ENCODE results near the gene UBC.
"Not testable (repeated sequence)": the region's sequence is repeated elsewhere in the genome, so short reads cannot be mapped to it uniquely, and the experiment has no call there.

UBC gene

DNA sequence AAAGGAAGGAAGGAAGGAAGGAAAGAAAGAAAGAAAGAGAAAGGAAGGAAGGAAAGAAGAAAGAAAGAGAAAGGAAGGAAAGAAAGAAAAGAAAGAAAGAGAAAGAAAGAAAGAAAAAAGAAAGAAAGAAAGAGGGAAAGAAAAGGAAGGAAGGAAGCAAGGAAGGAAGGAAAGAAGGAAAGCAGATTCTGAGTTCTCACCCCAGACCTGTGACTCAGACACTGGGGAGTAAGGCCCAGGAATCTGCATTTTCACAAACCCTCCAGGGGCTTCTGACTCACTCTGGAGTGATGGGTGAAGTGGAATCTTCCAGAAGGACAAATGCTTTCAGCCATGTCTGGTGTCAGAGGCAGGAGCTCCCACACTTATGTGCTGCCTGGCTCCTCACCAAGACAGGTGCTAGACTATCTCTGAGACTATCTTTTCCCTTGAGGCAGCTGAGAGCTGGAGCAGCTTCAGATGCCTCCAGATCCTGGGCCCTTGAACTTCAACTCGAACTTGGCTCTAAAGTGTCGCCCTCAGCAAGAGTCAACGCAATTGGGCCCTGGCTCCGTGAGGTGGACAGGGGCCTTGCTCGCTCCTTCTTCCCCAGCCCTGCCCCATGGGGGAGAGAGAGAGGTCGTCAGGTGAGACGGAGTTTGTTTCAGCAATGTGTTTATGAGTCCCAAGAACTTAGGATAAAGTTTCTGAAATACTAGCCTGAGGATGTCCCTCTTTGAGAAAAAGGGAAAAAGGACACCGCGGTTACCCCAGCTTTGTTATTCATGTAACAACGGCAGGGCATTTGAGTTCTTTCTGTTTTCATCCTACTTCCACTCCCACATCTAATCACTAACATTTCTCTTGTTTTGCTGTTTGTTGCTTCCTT, 31.0 kb downstream of the UBC start:
- no peak for DNase-seq

DNA sequence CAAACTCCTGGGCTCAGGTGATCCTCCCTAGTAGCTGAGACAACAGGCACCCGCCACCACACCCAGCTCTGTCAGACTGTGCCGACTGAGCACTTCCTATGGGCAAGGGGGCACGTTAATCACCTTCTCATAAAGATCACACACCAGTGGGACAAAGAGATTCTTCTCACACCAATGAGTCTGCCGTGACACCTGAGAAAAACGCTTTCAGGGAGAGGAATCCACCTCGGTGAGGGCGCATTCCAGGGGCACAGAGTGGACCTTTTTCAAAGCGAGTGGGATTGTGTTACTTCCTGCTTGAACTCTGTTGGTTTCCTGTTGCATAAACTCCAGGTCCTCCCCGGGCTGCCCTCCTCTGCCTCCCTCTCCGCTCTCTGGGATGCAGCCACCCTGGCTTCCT, 33.3 kb downstream of the UBC start:
- DNase-seq: no peak

DNA sequence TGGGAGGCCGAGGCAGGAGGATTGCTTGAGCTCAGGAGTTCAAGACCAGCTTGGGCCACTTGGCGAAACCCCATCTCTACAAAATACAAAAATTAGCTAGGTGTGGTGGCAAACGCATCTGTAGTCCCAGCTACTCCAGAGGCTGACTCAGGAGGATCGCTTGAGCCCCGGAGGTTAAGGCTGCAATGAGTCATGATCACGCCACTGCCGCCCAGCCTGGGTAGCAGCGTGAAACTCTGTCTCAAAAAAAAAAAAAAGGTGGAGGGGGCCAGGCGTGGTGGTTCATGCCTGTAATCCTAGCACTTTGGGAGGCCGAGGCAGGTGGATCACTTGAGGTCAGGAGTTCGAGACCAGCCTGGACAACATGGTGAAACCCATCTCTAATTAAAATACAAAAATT, 34.1 kb downstream of the UBC start:
- DNase-seq: not testable (repeated sequence)

DNA sequence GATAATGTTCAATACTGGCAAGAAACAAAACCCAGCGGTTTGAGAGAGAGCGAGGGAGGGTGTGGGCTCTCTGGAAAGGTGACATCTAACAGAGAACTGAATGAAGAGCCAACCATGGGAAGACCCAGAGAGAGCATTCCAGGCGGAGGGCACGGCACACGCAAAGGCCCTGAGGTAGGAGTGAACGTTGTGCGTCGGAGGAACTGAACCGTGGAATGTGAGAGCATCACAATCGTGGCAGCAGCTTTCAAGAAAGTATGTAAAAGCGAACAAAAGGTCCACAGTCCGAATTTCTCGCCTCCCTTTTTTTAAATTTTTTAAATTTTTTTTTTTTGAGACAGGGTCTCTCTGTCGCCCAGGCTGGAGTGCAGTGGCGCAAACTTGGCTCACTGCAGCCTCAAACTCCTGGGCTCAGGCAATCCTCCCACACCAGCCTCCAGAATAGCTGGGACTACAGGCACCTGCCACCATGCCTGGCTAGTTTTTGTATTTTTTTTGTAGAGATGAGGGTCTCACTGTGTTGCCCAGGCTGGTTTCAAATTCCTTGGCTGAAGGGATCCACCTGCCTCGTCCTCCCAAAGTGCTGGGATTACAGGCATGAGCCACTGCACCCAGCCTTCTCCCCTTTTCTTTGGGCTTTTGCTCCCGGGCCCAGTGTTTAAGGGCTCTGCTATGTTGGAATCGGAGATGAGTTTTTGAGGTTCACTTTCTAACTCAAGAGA, 35.5 kb downstream of the UBC start:
- no peak for DNase-seq

DNA sequence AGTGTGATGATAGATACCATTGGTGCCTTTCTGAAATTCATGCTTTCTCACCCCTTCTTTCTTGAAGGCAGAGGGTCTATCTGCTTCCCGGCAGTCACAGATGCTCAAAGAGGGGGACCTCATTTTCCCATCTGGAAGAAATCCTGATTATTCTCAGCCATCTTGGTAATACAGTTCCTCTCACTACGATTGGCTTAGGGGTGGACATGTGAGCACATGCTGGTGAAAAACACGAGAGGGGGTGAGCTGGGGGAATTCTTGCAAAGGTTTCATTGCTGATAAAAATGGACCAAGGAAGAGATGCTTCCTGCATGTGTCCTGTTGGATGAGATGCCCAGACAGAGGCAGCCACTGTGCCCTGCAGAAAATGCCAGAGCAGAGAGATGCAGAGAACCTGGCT, 37.0 kb downstream of the UBC start:
- no peak for DNase-seq

DNA sequence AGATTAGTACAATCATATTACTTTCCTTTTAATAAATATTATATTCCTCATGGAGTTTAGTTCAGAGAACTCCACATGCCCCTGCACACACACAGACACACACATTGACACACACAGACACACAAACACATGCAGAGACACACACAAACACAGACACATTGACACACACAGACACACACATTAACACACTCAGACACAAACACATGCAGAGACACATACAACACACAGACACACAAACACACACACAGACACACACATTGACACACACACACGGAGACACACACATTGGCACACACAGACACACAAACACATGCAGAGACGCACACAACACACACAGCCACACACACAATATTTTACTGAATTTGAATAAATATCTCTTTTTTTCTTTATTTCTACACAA, 38.3 kb downstream of the UBC start:
- DNase-seq: no peak

DNA sequence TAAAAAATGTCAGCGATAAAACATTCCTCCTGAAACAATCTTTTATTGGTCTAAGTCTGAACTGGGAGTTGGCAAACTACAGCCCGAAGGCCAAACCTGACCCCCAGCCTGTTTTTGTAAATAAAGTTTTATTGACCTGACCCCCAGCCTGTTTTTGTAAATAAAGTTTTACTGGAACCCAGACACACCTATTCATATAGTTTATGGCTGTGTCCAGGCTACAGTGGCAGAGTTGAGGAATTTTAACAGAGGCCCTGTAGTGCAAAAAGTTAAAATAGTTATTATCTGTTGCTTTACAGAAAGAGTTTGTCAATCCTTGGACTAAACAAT, 38.7 kb downstream of the UBC start:
- DNase-seq: no peak

DNA sequence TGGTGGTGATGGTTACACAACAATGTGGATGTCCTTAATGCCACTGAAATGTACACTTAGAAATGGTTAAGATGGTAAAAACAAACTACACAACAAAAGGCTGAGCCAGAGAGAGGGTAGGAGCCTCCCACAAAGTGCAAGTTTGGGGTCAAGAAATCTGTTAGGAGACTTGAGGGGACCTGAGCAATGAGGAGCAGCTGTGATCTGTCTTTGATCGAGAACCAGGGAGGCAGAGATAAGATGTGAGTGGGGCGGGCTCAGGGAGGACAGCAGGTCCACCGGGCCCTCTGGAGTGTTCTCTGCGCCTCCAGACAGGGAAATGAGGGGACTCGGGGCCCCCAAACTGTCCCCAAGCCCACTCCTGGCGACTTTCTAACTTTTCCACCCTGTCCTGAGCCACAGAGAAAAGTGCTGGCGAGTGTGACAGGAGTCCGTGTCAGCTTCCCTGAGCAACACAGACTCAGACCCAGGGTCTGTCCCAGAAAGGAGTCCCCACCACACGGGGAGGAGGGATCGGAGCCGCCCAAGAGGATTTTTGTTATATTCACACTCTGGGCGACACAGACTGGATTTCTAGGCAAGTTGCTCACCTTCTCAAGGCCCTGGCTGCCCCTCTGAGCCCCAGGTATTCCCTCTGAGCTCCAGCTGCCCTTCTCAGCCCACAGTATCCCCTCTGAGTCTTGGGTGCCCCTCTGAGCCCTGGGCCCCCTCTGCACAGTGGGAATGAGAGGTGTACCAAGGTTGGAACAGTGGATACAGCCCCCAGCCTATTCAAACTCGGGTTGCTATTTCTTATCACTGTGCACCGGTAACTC, 39.3 kb downstream of the UBC start:
- DNase-seq: no peak

DNA sequence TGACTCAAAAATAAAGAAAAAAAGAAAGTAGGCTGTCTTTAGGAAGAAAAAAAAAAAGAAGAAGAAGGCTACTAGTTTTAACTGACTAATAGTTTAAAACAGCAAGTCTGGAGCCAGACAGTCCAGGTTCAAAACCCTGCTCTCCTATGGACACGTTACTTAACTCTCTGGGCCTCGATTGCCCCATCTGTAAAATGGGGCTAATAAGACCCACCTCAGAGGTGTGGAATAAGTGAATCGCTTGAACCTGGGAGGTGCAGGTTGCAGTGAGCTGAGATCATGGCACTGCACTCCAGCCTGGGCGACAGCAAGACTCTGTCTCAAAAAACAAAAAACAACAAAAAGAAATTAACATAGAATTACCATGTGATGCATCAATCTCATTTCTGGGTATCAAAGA, 40.3 kb downstream of the UBC start:
- DNase-seq: no peak

DNA sequence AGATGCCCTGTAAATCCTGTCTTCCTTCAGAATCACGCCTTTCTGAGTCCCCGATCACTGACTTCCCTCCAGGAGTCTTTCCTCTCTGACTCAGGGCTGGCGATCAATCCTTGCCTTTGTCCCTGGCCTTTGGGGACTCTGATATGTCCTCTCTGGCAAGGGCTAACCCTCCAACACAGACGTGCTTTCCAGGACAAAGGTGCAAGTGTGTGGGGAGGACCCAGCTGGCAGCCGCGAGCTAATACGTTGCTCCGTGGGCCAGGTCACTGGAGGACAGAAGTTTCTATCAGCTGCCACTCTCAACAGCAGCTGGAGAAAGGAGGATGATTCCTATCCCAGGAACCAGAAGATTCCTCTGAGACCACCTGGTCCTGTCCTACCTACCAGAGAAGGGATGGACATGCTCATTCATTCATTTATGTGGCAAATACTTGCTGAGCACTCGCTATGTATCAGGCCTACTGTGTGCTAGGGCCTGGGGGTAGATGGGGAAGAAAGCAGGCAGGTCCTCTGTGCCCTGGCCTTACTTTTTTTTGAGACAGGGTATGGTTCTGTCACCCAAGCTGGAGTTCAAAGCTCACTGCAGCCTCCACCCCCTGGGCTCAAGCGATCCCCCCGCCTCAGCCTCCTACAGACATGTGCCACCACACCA, 42.3 kb downstream of the UBC start:
- DNase-seq: no peak

DNA sequence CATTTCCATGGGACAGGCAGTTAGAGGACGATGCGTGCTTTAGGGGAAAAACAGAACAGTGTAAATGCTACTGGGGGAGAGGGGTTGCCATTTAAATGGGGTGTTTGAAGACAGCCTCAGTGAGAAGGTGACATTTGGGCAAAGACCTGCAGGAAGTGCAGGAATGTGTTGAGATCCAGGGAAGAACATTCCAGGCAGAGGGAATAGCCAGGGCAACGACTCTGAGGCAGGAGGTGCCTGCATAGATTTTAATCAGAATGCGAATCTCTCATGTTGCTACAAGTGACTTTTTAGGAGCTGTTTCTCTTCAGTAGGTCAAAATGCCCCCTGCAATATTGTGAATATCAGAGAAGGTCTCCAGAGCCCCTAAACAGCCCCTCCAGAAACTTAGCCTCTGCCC, 43.2 kb downstream of the UBC start:
- no peak for DNase-seq

DNA sequence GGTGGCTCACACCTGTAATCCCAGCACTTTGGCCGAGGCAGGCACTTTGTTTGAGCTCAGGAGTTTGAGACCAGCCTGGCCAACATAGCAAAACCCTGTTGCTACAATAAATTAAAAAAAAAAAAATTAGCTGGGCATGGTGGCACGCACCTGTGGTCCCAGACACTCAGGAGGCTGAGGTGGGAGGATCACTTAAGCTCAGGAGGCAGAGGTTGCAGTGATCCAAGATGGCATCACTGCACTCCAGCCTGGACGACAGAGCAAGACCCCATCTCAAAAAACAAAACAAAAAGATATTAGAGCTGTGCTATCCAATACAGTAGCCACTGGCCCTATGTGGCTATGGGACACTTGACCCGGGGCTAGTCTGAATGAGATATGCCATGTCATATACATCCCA, 43.9 kb downstream of the UBC start:
- DNase-seq: no peak

DNA sequence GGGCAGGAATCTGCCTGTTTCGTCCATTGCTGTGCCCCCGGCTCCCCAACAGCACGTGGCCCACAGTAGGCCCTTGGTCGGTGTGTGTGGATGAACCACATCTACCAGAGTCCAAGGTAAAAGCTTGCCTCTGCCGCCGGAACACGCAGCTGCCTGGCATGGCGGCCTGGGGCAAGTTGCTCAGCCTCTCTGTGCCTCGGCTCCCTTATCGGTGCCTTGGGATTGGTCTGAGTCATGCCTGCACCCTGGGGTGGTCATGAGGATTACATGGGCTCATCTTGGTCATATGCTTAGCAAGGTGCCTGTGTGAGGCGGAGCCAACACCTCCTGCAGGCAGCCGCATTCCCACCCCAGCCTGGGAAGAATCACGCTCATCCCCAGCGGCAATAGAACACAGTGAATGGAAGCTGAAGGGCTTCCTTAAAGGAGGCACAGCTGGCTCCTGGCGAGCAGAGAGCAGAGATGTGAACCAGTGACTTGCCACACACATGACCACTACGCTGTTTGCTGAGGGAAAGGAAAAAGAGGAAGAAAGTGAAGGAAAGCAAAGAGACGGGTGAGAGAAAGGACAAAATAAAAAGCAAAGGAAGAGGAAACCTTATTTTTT, 45.3 kb downstream of the UBC start:
- DNase-seq: peak; percentile 8

DNA sequence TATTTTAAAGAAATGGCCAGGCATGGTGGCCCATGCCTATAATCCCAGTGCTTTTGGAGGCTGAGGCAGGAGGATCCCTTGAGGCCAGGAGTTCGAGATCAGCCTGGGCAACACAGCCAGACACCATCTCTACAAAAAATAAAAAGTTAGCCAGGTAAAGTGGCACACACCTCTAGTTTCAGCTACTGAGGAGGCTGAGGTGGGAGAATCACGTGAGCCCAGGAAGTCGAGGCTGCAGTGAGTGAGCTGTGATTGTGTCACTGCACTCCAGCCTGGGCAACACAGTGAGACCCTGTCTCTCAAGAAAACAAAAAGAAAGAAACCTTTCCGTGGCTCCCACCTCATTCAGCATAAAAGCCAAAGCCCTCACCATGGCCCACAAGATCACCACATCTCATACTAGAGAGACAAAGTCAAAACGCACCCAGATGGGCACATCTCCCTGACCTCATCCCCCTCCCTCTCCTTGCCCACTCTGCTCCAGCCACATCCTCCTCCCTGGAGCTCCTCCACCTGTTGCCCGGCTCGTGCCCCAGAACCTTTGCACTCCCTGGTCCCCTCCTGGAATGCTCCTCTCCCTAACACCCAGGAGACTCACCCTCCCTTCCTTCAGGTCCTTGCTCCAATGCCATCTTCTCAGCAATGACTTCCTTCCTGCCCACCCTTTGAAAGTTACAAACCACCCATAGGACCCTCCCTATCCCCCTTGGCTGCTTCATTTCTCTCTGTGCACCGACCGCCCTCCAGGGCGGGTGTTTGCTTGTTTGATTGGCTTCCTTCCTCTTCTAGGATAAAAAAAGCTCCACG, 46.0 kb downstream of the UBC start:
- DNase-seq: no peak

DNA sequence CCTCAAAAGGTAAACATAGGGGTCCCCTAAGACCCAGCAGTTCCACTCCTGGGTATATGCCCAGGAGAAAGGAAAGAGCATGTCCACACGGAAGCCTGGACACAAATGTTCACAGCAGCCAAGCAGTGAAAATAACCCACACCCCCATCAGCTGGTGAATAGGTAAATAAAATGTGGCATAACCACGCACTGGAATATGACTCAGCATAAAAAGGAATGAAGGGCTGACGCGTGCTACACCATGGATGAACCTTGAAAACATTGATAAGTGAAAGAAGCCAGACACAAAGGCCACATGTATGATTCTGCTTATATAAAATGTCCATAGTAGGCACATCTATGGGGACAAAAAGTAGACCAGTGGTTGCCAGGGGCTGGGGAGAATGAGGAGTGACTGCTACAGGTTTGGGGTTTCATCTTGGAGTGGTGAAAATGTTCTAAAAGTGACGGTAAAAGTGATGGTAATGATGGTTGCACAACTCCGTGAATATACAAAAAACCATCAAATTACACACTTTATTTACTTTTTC, 47.0 kb downstream of the UBC start:
- no peak for DNase-seq

DNA sequence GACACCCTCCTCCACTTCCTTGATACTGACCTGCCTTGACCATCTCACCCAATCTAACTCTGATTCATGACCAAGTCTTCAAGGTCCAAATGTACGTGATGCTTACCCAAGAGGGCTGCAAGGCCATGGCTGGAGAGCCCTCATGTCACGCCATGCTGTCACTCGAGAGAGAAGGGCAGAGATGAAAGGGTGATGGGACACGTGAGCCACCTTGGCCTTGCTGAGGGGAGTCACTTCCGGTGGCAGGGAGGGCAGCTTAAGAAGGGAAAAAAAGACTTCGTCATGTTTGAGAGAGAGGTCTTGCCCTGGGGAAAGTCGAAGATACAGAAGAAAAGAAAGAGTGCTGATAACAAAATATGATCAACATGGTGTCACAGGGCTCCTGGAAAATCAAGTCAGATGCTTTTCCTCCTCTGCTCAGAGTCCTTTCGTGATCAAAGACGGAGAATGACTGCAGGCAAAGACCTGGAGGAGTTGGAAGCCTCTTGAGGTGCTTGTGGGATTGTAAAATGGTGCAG, 47.5 kb downstream of the UBC start:
- no peak for DNase-seq

DNA sequence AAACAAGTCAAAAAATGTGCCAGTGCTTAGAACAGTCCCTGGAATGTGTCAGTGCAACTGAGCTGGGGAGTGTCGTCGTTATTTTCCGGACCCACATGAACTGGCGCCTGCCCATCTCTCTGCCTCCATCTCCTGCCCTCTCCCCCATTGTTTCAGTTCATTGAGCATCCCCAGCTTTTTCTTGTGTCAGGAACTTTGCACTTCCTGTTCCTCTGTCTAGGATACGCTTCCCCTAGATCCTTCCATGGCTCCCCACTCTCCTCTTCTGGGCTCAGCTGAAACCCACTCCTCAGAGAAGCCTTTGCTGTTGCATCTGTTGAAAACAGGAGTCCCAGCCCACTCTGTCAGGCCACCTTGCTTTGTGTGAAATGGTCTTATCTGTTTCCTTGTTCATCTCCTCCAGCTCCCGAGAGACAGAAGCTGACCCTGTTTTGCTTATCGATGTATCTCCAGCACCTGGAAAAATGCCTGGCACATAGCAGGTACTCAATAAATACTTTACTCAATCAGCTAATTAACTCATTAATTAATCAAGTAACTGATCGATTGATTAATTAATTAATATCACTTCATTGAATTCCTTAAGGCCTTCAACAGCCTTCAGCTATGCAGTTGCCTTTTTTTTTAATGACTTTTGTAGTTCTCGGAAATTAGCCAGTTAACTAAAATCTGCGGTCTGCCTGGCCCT, 48.1 kb downstream of the UBC start:
- DNase-seq: no peak

DNA sequence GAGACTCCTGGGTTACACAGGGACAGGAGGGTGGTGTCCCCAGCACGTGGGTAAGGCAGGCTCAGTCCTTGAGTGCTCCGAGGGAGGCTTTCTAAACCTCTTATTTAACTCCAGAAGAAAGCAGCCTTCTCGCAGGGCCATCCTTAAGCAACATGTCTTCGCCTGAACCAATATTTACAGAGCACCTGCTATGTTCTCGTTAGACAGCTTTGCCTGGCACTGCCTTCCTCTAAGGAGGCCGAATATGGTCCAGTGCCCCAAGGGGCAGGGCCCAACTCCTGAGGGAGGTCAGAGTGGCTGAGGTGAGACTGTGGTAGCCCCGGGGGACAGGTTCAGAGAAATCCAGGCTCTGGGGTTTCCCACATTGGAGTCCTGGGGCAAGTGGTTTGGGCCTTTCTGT, 48.7 kb downstream of the UBC start:
- no peak for DNase-seq

DNA sequence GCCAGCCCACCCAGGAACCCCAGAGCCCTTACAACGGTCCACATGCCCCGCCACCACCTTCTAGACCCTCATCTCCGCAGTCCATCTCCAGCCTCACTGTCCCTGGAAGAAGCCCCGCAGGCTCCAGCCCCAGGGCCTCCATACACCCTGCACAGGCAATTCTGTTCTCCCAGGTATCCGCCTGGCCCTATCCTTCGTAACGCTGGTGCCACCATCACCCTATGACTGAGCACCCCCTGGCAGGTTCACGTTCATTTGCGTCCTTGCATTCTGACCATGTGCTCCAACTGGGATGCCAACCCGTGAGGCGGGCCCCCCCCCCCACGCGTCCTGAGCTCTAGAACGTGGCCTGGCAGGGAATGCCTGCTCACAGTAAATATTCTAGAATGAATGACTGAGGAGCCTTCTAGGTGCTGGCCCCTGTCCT, 50.1 kb downstream of the UBC start:
- DNase-seq: no peak

DNA sequence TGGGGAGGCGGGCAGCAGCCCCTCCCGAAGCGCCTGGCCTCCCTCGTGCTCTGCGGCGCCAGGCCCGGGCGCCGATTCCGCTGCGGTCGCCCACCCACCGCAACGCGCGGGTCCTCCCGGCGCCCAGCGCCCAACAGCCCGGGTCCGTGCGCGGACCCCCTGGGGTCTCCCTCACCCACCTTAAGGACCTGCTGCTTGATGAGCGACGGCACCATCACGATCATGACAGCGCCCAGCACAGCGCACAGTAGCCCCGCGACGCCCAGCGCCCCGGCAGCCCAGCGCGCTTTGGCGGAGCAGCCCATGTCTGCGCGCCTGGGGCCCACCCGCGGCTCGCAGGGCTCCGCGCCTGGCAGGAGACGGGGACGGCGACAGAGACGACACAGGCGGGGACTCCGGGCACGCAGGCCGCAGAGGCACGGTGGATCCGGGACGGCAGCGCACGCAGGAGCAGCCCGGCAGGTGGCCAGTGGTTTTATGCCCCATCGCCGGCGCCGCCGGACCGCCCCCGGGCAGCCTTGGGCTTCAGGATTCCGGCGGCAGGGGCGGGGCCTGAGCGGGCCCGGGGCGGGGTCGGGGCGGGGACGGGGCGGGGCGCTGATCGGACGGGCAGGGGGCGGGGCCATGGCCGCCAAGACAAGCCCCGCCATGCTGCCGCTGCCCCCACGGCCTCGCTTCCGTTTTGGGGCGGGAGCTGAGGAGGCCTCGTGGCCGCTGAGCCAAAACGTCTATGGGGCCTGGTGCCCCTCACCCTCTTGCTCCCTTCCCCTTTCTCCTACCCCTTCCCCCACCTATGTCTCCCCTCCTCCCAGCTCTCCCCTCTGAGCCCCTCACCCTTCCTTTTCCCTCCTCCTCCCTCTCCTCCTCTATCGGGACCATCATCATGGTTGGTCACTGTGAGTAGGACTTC, 50.8 kb downstream of the UBC start, which contains the start of gene SCARB1:
SCARB1 (minus strand) TSS at position 449 of the 910 bp plus-strand sequence; CDS start at position 305, 144 bp downstream.
- DNase-seq: peak; percentile 84
